CD1c-positive myeloid dendritic cell (primary cell): ENCODE results near the gene ARID4B.
"Not testable (repeated sequence)": the region's sequence is repeated elsewhere in the genome, so short reads cannot be mapped to it uniquely, and the experiment has no call there.

Experiments
- DNase-seq: peaks from one replicate; pipeline ENCODE4 v3.0.0-alpha.2; 2016; ENCODE audit errors: extremely low spot score

Gene ARID4B

GRCh38 chr1:235270625-235271024 lies 57.4 kb downstream of the ARID4B start:
- DNase-seq = no peak

GRCh38 chr1:235269990-235270389 lies 58.0 kb downstream of the ARID4B start:
- DNase-seq = not testable (repeated sequence)

DNA sequence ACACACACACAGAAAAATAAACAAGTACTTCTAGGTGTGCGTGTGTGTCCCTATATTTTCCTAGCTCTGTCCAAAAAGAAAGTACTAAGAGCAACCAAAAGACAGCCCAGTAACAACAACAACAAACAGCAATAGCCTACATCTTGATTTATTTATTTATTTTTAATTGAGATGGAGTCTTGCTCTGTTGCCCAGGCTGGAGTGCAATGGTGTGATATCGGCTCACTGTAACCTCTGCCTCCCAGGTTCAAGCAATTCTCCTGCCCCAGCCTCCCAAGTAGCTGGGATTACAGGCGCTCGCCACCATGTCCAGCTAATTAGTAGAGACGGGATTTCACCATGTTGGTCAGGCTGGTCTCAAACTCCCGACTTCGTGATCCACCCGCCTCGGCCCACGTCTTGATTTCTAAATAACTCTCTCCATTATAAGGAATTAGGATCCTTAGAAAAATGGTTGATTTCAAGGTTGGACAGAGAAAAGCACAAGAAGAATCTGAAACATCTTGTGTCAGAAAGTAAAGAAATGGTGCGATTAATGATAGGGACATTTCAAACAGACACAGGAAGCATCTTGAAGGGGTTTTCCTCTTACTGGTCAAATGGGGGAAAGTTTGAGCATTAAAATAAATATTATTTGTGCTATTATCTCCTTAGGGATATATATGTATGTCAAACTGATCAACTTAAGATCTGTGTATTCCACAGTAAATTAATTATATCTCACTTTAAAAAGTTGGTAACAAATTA lies 59.4 kb downstream of the ARID4B start:
- no peak for DNase-seq

- no peak for DNase-seq
These were observed 61.0 kb downstream of the ARID4B start for GRCh38 chr1:235266967-235267366.

- DNase-seq = no peak
These were observed 61.7 kb downstream of the ARID4B start for GRCh38 chr1:235266325-235266724.

GRCh38 chr1:235265900-235266299 lies 62.1 kb downstream of the ARID4B start:
- no peak for DNase-seq

DNA sequence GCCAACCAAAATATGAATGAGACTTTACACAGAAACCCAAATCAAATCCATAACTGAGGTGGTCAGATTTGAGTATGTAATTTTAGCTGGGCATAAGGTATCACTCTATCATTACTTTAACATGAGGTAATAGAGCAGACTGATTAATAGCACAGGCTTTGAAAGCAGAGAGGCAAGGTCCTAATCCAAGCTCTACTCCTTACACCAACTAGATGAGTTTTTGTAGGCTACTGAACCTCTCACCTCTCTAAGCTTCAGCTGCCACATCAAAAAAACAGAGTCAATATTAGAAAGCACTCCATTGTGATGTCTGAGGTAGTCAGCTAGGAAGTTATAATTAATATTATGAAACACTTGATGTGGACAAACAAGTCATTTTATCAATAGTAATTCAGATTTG lies 63.7 kb downstream of the ARID4B start:
- no peak for DNase-seq

GRCh38 chr1:235262539-235262938 lies 65.4 kb downstream of the ARID4B start:
- no peak for DNase-seq

- no peak for DNase-seq
These were observed 66.7 kb downstream of the ARID4B start for GRCh38 chr1:235261243-235261642.

- DNase-seq = no peak
These were observed 68.7 kb downstream of the ARID4B start for GRCh38 chr1:235259133-235259778.

DNA sequence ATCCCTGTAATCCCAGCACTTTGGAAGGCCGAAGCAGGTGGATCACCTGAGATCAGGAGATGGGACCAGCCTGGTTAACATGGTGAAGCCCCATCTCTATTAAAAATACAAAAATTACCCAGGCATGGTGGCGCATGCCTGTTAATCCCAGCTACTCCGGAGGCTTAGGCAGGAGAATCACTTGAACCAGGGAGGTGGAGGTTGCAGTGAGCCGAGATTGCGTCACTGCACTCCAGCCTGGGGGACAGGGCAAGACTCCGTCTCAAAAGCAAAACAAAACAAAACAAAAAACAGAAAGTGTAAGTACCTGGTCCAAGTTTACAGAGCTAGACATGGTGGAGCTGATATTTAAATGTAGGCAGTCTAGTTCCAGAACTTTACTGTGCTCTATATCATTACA lies 69.9 kb downstream of the ARID4B start:
- DNase-seq = not testable (repeated sequence)

DNA sequence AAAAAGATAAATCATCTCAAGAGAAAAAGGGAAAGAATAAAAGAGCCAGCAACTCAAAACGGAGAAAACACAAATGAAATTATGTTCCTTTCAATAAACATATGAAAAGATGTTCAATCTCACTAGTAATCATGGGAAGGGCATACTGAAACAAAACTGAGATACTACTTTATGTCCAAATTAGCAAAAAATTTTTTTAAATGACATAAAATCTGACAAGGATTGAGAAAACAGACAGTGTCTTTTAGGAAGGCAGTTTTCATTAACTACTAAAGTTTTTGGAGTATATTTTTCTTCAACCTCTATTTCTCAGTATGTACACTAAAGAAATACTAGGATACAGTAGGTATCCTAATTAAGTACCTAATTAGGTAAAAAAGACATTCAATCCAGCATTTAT lies 73.3 kb downstream of the ARID4B start:
- no peak for DNase-seq

GRCh38 chr1:235253219-235253962 lies 74.6 kb downstream of the ARID4B start:
- peak; percentile 72 for DNase-seq

- DNase-seq = no peak
These were observed 77.5 kb downstream of the ARID4B start for GRCh38 chr1:235250430-235250829.

DNA sequence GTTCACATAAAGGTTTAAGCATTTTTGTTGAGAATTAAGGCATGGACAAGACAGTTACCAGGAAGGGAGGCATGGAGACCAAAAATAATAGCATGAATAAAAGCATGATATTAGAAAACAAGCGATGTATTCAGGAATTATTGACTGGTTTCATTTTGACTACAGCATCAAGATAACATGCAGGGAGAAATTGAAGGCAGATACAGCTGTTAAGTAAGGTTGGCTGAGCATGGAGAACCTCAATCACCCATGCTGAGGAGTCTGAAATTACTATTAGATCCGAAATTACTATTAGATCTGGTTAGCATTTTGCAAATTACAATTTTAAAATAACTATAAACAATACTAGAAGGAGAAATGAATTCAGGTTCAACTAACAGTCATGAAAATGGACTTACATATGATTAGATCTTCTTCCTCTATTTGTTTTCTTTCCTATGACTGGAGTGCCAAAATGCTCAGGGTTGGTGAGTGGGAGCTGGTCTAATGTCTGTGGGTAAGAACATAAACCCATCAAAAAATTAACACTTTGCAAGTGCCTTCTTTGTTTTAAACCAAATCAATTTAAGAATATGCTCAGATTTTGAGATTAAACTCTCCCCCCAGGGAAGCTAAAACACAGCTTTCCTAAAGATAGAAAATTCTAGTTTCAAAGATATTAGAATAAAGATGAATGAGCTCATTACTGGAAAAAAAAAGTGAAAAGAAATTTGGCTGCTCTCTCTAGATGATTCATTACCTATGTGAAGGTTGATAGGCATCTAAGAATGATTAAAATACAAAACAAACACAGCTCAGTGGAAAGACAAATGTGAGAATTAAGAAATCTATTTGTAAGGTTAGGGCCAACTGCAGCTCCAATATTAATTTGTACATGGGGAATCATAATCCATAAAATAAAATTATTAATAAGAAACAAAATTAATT lies 81.7 kb downstream of the ARID4B start:
- DNase-seq = no peak

- no peak for DNase-seq
These were observed 82.9 kb downstream of the ARID4B start for GRCh38 chr1:235244974-235245592.

- DNase-seq = no peak
These were observed 87.0 kb downstream of the ARID4B start for GRCh38 chr1:235240960-235241359.

GRCh38 chr1:235239851-235240250 lies 88.1 kb downstream of the ARID4B start:
- no peak for DNase-seq

DNA sequence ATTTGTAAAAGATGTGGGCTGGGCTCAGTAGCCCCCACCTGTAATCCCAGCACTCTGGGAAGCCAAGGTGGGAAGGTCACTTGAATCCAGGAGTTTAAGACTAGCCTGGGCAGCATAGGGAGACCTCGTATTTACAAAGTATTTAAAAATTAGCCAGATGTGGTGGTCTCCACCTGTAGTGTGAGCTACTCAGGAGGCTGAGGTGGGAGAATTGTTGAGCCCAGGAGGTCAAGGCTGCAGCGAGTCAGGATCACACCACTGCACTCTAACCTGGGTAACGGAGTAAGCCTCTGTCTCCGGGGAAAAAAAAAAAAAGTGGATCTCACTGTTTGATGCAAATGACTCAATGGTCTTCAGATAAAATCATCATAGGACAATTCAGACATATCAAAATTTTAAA lies 89.4 kb downstream of the ARID4B start:
- no peak for DNase-seq

DNA sequence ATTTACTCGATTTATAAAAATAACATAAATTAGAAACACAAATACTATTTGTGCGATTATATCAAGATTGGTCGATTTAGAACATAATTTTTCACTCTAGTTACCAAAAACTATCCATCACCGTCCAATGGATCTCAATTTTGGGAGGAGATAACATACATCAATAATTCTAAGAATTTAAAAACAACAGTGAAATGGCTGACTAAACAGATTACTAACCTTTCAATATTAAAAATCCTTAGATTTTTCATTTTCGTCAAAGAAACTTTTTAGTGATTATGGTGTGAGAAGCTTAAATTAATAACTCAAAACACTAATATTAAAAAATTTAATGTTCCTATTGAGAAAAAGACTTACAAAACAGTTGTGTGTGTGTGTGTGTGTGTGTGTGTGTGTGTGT lies 91.9 kb downstream of the ARID4B start:
- DNase-seq = no peak

GRCh38 chr1:235229868-235230267 lies 98.1 kb downstream of the ARID4B start:
- DNase-seq = no peak
